Stimulated activated CD8-positive, alpha-beta memory T cell treated with anti-CD3 and anti-CD28 coated beads, Interleukin-12 subunit alpha, Interleukin-12 subunit beta, amount 100 ng/mL, for 4 hours (primary cell): ENCODE results near the gene FNDC3A.

Source experiments
- DNase-seq: peaks from one replicate; pipeline ENCODE4 v3.0.0-alpha.2; 2020; ENCODE audit warnings: low read depth

FNDC3A gene

GRCh38 chr13:49254007-49254406 lies 278.3 kb downstream of the FNDC3A start:
- no peak for DNase-seq

DNA sequence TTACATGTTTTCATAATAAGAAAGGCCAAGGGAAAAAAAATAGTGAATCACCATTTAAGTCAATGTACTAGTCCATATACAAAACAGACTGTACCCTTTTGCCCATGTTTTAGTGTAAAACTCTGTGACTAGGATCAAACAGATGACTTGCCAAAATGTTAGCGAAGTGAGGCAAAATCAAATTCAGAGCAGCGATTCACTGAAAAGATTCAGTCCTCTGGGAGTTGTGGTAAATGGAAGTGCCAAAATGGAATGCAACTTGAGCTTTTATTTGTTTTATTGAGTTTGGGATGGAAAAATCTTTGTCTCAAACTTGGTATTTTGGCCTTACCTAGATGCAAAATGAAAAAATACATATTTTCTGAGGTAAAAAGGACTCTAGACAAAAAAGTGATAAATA lies 281.1 kb downstream of the FNDC3A start:
- no peak for DNase-seq

DNA sequence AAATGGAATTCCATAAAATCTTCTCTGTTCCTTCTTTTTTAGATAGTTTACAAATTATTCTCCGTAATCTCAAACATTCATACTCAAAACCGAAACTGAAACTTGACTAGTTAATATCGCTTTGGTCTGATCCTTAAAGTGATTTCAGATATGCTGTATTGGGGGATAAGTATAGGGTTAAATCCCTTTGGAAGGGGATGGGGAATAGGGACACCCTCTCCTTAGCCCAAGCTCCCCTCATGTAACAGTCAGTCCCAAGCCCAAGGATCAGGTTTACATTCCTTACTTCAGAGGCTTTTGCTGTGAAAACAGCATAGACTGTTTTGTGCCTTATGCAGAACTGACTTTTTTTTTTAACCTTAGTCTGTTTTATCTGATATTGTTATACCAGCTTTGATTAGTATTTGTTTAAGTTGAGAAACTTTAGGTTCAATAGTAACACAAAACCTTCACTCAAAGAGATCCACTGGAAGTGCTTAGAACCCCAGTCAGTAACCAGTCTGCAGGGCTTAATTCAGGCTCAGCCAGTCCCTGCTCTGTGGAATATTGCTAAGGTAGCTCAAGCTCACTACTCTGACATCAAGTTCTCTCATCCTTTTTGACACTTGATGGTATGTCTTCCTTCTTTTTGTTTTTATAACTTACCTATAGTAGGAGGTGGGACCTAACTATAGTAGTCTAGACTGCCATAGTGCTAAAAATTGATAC lies 282.5 kb downstream of the FNDC3A start:
- no peak for DNase-seq
